Tibial nerve (tissue), 4 donors: ENCODE results near the gene SEMA3A. TPM values are rescaled to one million over a fixed set of nuclear protein-coding genes. Genes with fewer than 3 reads are reported as not detected.

ENCODE experiments used
- DNase-seq, 2 donors: peaks; one replicate each; pipeline ENCODE4 v3.0.0-alpha.2; 2019; ENCODE audit warnings: low spot score in 2 of 2
- H3K27ac ChIP-seq, 4 donors: fragments of 200-600 bp; sonication (generic) in 3 of 4; one replicate each; pipeline ENCODE4 v1.5.1; 2017 to 2019; ENCODE audit warnings: mild to moderate bottlenecking in 1 of 4
- H3K27me3 ChIP-seq, 2 donors: fragments of 200-600 bp; sonication (generic) in 1 of 2; one replicate each; pipeline versions ENCODE4 v1.5.1 to v1.6.0; 2017 to 2019
- H3K36me3 ChIP-seq, 3 donors: fragments of 200-600 bp; sonication (generic); one replicate each; pipeline ENCODE4 v1.5.1; 2018 to 2019
- H3K4me1 ChIP-seq, 4 donors: fragments of 200-600 bp; sonication (generic) in 3 of 4; one replicate each; pipeline ENCODE4 v1.5.1; 2017 to 2019
- H3K4me3 ChIP-seq, 4 donors: fragments of 200-600 bp; sonication (generic) in 3 of 4; one replicate each; pipeline ENCODE4 v1.5.1; 2017 to 2019; ENCODE audit warnings: mild to moderate bottlenecking in 1 of 4, moderate library complexity in 1 of 4
- H3K9me3 ChIP-seq, 4 donors: fragments of 200-600 bp; sonication (generic) in 3 of 4; one replicate each; pipeline ENCODE4 v1.5.1; 2017 to 2019
- EP300 ChIP-seq, 2 donors: sonication (generic); formaldehyde crosslinking; IDR thresholded peaks; one replicate each; pipeline ENCODE4 v1.6.1; 2017; ENCODE audit warnings: antibody characterized with exemption in 2 of 2, mild to moderate bottlenecking in 1 of 2
- POLR2A ChIP-seq, 2 donors: fragments of 450-650 bp; IDR thresholded peaks; one replicate each; pipeline ENCODE4 v1.6.1; 2017; ENCODE audit warnings: antibody characterized with exemption in 2 of 2, mild to moderate bottlenecking in 2 of 2, moderate library complexity in 2 of 2
- WGBS, 2 donors: methylation state at CpG; one replicate each; pipeline ENCODE4 v1.1.5; 2018; 5-methylcytosine and 5-hydroxymethylcytosine counted together
- total RNA-seq, 4 donors: library from RNA; depleted of rRNA; stranded (reverse); fragments of >200 nt; gene quantifications; one replicate each; pipeline ENCODE4 v1.1.0, GENCODE V29; 2016
- TF ChIP-seq, protein P1 (sequence below), 5 experiments: fragments of 200-600 bp in 3 of 5; fragments of 450-650 bp in 2 of 5; sonication (generic) in 3 of 5; IDR thresholded peaks; one replicate each; pipeline ENCODE4 v1.5.1; 2016 to 2019; ENCODE audit warnings: antibody characterized with exemption in 5 of 5, mild to moderate bottlenecking in 3 of 5, moderate library complexity in 2 of 5

SEMA3A gene
- total RNA-seq, 4 donors from 2014 or later: 2.9 to 9.3 (median 6.8) TPM

DNA sequence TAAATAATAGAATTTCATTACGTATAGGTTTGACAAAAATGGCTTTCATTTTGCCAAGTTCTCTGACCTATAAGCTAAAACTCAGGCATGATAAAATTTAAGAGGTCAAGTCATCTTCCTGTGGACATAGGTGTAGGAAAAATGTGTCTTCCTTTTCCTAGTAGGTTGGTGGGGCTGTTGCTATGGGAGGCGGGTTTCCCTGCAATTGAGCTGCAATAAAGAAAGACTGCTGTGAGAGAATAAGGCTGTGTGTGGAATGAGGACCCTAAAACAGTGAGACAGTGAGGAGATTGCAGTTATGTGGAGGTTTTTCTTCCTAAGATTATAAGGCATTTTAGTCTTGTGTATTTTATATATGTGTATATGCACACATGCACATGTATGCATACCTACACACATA lies 13.0 kb upstream of the SEMA3A start:
- DNase-seq: no peak
- WGBS, 2 donors: 88 to 95% methylated on average over 2 of the region's 2 CpGs
- Histone ChIP-seq H3K4me3 (no peak overlapping the region), H3K27ac (no peak overlapping the region), H3K27me3 (no peaks in the 10 kb centered on the region), H3K9me3 (no peaks in the 10 kb centered on the region), H3K36me3 (no peaks in the 10 kb centered on the region), H3K4me1 (no peaks in the 10 kb centered on the region)
- TF ChIP-seq, protein P1, sequence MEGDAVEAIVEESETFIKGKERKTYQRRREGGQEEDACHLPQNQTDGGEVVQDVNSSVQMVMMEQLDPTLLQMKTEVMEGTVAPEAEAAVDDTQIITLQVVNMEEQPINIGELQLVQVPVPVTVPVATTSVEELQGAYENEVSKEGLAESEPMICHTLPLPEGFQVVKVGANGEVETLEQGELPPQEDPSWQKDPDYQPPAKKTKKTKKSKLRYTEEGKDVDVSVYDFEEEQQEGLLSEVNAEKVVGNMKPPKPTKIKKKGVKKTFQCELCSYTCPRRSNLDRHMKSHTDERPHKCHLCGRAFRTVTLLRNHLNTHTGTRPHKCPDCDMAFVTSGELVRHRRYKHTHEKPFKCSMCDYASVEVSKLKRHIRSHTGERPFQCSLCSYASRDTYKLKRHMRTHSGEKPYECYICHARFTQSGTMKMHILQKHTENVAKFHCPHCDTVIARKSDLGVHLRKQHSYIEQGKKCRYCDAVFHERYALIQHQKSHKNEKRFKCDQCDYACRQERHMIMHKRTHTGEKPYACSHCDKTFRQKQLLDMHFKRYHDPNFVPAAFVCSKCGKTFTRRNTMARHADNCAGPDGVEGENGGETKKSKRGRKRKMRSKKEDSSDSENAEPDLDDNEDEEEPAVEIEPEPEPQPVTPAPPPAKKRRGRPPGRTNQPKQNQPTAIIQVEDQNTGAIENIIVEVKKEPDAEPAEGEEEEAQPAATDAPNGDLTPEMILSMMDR (IDR thresholded peaks at IDR 0.05): no peak
- TF ChIP-seq EP300 (IDR thresholded peaks at IDR 0.05) (no peak), POLR2A (IDR thresholded peaks at IDR 0.05) (no peak)

DNA sequence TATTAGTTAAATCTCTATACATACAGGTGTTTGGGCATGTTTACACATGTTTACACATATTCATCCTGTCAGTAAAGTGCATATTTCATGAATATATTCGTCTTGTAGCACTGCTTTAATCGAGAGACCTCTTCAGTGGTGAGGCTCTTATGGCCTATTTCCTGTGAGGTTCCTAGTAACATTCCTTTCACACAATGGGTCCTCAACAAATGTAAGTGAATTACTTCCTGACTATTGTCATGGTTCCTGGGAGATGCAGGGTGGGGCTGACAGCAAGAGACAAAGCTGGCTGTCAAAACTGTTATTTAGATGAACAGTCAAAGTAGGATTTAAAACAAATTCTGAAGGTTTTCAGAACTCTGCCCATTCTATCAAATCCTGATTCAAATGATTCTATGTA lies 12.4 kb upstream of the SEMA3A start:
- Histone ChIP-seq H3K36me3 (no peaks in the 10 kb centered on the region), H3K9me3 (no peaks in the 10 kb centered on the region), H3K27me3 (no peaks in the 10 kb centered on the region), H3K4me1 (no peaks in the 10 kb centered on the region), H3K4me3 (no peak overlapping the region), H3K27ac (no peak overlapping the region)
- TF ChIP-seq EP300 (IDR thresholded peaks at IDR 0.05) (no peak), POLR2A (IDR thresholded peaks at IDR 0.05) (no peak)
- TF ChIP-seq, protein P1 (IDR thresholded peaks at IDR 0.05): no peak
- no peak for DNase-seq
- WGBS, 2 donors: 62 to 71% methylated on average over 2 of the region's 2 CpGs

DNA sequence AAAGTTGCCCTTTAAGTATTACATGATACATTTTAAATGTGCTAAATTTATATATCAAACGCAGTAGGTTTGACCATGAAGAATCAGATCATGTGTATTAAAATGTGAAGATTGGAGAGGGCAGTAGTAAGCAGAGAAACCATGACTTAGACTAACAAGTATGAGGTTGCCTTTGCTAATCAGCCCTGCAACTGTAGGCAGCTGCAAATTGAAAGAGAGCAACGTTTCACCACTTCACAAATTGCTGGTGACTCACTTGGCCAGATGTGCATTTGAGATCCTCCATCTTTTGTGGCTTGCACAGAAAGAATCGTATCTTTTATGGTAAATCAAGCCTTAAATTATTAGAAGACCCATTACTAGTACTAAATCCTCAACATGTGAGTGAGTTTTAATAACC lies 10.1 kb upstream of the SEMA3A start:
- Histone ChIP-seq H3K27me3 (no peaks in the 10 kb centered on the region), H3K36me3 (no peaks in the 10 kb centered on the region), H3K9me3 (no peaks in the 10 kb centered on the region), H3K4me1 (no peaks in the 10 kb centered on the region), H3K4me3 (no peak overlapping the region), H3K27ac (no peak overlapping the region)
- TF ChIP-seq POLR2A (IDR thresholded peaks at IDR 0.05) (no peak), EP300 (IDR thresholded peaks at IDR 0.05) (no peak)
- TF ChIP-seq, protein P1 (IDR thresholded peaks at IDR 0.05): no peak
- WGBS, 2 donors: 69 to 74% methylated on average over 3 of the region's 3 CpGs
- DNase-seq: no peak

DNA sequence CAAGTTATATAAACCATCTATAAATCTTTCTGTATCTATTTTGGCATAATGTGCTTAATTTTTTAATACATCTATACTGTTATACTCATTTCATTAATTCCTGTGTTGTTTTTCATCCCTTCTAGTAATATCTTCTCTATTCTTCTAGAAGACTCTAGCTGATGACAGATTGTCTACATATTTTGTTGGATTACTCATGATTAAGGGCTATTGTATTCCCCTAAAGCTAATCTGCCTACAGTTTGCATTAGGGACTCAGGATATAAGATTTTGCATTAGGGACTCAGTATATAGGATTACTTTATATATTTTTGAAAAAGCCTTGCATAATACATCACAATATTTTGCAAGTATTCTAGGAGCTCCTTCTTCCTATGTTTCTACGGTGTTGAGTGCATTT lies 8.3 kb upstream of the SEMA3A start:
- 91 to 100% methylated on average over 1 of the region's 1 CpG for WGBS, 2 donors
- H3K9me3 ChIP-seq: no peaks in the 10 kb centered on the region
- TF ChIP-seq EP300 (IDR thresholded peaks at IDR 0.05): no peak
- TF ChIP-seq, protein P1 (IDR thresholded peaks at IDR 0.05): no peak
- TF ChIP-seq POLR2A (IDR thresholded peaks at IDR 0.05): no peak
- no peaks in the 10 kb centered on the region for H3K36me3 ChIP-seq
- no peaks in the 10 kb centered on the region for H3K4me1 ChIP-seq
- no peak for DNase-seq
- no peaks in the 10 kb centered on the region for H3K27me3 ChIP-seq
- H3K4me3 ChIP-seq: no peak overlapping the region
- no peak overlapping the region for H3K27ac ChIP-seq

DNA sequence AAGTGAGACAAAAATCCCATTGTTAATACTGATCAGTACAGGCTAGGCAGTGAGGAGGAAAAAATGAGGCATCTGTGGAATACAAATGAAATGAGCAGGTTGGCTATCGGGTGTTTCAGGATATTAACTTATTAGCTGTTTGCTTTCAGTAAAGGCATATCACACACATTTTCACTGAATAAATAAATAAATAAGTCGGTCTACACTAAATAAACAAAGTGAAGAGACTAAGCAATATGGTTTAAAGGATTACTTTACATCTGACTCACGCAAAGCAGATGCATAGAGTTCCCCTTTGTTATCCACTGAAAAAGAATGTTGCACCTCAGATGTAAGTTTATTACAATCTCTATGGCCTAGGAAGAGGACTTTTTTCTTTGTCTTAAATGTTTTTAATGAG lies 6.3 kb upstream of the SEMA3A start:
- Histone ChIP-seq H3K4me1 (no peaks in the 10 kb centered on the region), H3K27ac (no peak overlapping the region), H3K9me3 (no peaks in the 10 kb centered on the region), H3K4me3 (no peak overlapping the region), H3K36me3 (no peaks in the 10 kb centered on the region), H3K27me3 (no peaks in the 10 kb centered on the region)
- no peak for DNase-seq
- TF ChIP-seq, protein P1 (IDR thresholded peaks at IDR 0.05): no peak
- WGBS, 2 donors: 63 to 65% methylated on average over 3 of the region's 3 CpGs
